ENCODE data around the gene ZNF691. TPM values are rescaled to one million over a fixed set of nuclear protein-coding genes. Genes with fewer than 3 reads are reported as not detected.
"Not testable (repeated sequence)": the region's sequence is repeated elsewhere in the genome, so short reads cannot be mapped to it uniquely, and the experiment has no call there.

The ZNF691 gene
- total and polyA plus RNA-seq, 9 donors: 7.9 to 14.1 (median 12.3) TPM

DNA sequence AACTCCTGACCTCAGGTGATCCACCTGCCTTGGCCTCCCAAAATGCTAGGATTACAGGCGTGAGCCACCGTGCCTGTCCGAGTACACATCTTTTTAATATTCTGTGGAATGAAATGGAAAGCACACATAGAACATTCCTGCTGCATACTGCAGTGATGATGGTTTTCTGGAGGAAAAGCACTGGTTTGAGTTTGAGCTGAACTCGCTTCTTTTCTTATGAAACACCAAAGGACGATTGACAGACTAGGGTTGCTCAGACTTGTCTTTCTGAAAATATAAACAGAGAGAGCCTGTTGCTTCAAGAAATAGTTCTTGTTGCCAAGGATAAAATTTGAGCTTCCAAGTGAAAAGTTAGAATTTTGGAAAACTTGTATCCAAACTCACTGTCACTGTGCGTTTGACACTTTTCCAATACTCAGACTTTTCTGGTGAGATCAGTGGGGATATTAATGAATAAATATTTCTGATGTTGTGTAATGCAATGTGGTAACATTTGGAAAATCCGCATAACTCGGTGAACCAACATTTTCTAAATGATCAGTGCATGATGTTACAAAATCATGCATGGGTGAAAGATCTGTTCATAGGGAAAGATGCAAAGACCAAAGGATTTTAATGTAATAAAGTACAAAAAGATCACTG is 44.5 kb upstream of the ZNF691 start:
- Histone ChIP-seq H3K27me3 (no peaks in the 10 kb centered on the region), H3K36me3 (no peaks in the 10 kb centered on the region), H3K4me1 (ENCODE audit: insufficient read depth) (no peaks in the 10 kb centered on the region), H3K27ac (no peak overlapping the region), H3K4me3 (no peak overlapping the region), H3K9me3 (no peaks in the 10 kb centered on the region)
- TF ChIP-seq POLR2A (IDR thresholded peaks at IDR 0.05): no peak
- TF ChIP-seq, protein P1, sequence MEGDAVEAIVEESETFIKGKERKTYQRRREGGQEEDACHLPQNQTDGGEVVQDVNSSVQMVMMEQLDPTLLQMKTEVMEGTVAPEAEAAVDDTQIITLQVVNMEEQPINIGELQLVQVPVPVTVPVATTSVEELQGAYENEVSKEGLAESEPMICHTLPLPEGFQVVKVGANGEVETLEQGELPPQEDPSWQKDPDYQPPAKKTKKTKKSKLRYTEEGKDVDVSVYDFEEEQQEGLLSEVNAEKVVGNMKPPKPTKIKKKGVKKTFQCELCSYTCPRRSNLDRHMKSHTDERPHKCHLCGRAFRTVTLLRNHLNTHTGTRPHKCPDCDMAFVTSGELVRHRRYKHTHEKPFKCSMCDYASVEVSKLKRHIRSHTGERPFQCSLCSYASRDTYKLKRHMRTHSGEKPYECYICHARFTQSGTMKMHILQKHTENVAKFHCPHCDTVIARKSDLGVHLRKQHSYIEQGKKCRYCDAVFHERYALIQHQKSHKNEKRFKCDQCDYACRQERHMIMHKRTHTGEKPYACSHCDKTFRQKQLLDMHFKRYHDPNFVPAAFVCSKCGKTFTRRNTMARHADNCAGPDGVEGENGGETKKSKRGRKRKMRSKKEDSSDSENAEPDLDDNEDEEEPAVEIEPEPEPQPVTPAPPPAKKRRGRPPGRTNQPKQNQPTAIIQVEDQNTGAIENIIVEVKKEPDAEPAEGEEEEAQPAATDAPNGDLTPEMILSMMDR (IDR thresholded peaks at IDR 0.05): no peak
- no peak for TF ChIP-seq EP300 (IDR thresholded peaks at IDR 0.05)
- 89 to 90% (median 89%) methylated on average over 8 of the region's 8 CpGs for WGBS, 3 donors
- intact Hi-C loops (cut with DNase I): no loop called here
- DNase-seq: no peak

DNA sequence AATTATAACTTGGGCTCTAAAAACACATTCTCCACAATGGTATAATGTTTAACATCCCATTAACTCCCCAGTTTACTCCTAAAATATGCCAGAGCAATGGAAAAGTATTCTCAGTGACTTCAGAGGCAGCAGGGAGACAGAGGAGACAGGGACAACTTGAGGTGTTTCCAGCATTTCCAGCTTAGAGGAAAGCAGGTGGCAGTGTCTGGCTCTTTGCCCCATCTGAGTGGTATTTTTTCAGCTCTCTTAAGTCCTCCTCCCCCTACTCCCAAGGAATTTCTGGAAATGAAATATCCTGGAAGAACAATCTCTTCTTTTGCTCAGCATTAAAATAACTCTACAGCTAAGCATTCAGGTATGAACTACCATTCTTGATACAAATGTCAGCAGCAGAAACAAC is 40.2 kb upstream of the ZNF691 start:
- no peak for TF ChIP-seq EP300 (IDR thresholded peaks at IDR 0.05)
- TF ChIP-seq POLR2A (IDR thresholded peaks at IDR 0.05): no peak
- Histone ChIP-seq H3K27ac (no peak overlapping the region), H3K4me3 (no peak overlapping the region), H3K9me3 (no peaks in the 10 kb centered on the region), H3K36me3 (no peaks in the 10 kb centered on the region), H3K4me1 (ENCODE audit: insufficient read depth) (no peaks in the 10 kb centered on the region), H3K27me3 (no peaks in the 10 kb centered on the region)
- DNase-seq: no peak
- intact Hi-C loops (cut with DNase I): no loop called here

DNA sequence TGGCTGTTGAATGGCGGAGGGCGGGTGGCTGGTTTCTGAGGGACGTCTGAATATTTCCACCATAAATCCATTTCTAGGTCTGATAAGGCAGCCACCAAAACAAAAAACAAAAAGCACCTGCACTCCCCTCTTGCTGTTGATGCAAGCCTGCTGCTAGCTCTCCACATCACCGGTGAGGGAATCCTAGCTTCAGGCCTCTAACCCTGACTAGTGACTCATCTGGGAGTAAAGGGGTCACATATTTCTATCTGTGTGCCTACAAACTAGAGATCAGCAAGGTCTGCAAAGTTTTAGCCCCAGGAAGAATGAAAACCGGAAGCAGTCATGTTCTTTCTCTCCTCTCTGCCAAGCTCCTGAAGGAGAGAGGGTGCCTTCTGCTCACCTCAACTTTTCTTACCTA is 39.8 kb upstream of the ZNF691 start:
- intact Hi-C loops (cut with DNase I): no loop called here
- no peak for DNase-seq
- WGBS, 3 donors: 58 to 63% (median 60%) methylated on average over 5 of the region's 5 CpGs

DNA sequence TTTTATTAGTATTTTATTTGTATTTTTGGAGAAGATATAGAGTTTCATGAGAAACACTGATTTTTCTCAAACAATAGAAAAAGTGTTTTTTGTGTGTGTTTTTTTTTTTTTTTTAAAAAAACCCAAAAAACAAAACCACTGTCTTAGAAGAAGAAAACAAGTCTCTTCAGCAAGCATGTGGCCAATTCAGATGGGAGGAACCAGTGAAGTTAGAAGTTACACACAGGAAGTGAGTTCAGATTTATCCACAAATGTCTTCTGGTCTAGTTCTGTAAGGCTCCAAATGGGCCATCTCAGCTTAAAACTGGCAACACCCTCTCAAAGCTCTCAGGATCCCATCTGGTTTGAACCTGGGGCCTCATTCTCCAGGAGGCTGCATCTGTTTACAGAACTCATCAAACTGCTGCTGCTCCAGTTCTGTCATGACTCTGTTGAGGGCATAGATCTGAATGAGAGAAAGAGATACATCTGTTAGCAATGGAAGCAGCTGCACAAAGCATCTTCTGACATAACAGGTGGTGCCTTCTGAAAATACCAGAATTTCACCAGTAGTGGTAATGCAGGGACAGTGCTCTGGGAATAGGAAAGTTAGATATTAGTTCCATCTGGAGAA is 39.3 kb upstream of the ZNF691 start:
- Histone ChIP-seq H3K4me3 (no peak overlapping the region), H3K36me3 (no peaks in the 10 kb centered on the region), H3K27ac (no peak overlapping the region), H3K27me3 (no peaks in the 10 kb centered on the region), H3K9me3 (no peaks in the 10 kb centered on the region), H3K4me1 (ENCODE audit: insufficient read depth) (no peaks in the 10 kb centered on the region)
- intact Hi-C loops (cut with DNase I): no loop called here
- TF ChIP-seq EP300 (IDR thresholded peaks at IDR 0.05) (no peak), POLR2A (IDR thresholded peaks at IDR 0.05) (no peak)
- TF ChIP-seq, protein P1 (IDR thresholded peaks at IDR 0.05): no peak
- DNase-seq: no peak

More for the DNA sequence above, 39.8 kb upstream of the ZNF691 start:
- H3K4me1 ChIP-seq (ENCODE audit: insufficient read depth): no peaks in the 10 kb centered on the region
- H3K36me3 ChIP-seq: no peaks in the 10 kb centered on the region
- TF ChIP-seq, protein P1 (IDR thresholded peaks at IDR 0.05): no peak
- TF ChIP-seq EP300 (IDR thresholded peaks at IDR 0.05) (no peak), POLR2A (IDR thresholded peaks at IDR 0.05) (no peak)
- H3K9me3 ChIP-seq: no peaks in the 10 kb centered on the region
- no peak overlapping the region for H3K4me3 ChIP-seq
- H3K27ac ChIP-seq: no peak overlapping the region
- H3K27me3 ChIP-seq: no peaks in the 10 kb centered on the region

DNA sequence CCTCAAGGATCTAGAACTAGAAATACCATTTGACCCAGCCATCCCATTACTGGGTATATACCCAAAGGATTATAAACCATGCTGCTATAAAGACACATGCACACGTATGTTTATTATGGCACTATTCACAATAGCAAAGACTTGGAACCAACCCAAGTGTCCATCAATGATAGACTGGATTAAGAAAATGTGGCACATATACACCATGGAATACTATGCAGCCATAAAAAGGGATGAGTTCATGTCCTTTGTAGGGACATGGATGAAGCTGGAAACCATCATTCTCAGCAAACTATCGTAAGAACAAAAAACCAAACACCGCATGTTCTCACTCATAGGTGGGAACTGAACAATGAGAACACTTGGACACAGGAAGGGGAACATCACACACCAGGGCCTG is 31.6 kb upstream of the ZNF691 start:
- not testable (repeated sequence) for H3K27ac ChIP-seq; H3K27me3 ChIP-seq; H3K9me3 ChIP-seq; DNase-seq; H3K36me3 ChIP-seq; H3K4me3 ChIP-seq; H3K4me1 ChIP-seq (ENCODE audit: insufficient read depth)
- 92 to 98% (median 96%) methylated on average over 3 of the region's 3 CpGs for WGBS, 3 donors
- intact Hi-C loops (cut with DNase I): loop anchor here in 1 of 4 donors (10.0 kb wide), 1 partner anchor 50 kb away; the partner anchor contains the start of genes C1orf50 and P3H1
